WTC11 (cell line): Measurements from ENCODE around the gene CCR5. TPM values are rescaled to one million over a fixed set of nuclear protein-coding genes. Genes with fewer than 3 reads are reported as not detected.

ENCODE experiments used
- ATAC-seq: fragments of 200-7000 bp; cut with Tn5 transposase; 2 replicates; pipeline ENCODE4 v1.10.0; 2021; ENCODE audit warnings: mild to moderate bottlenecking, moderate library complexity
- CTCF ChIA-PET: fragments of 300-600 bp; sonication (Branson Sonifier 250); formaldehyde crosslinking; loops from one replicate; lab custom pipeline; 2021; ENCODE audit warnings: antibody characterized with exemption; lab: Charles Lee
- POLR2A ChIA-PET: fragments of 350-600 bp; sonication (Branson Sonifier 250); formaldehyde crosslinking; loops from one replicate; lab custom pipeline; 2021; ENCODE audit warnings: antibody characterized with exemption; lab: Charles Lee
- DNase-seq: peaks from one replicate; pipeline ENCODE4 v3.0.0; 2021; ENCODE audit warnings: low spot score
- H3K27ac Mint-ChIP-seq: 2 replicates; pipeline ENCODE4 v1.8.0; 2021; ENCODE audit warnings: mixed read lengths
- H3K27me3 Mint-ChIP-seq: 2 replicates; pipeline ENCODE4 v1.8.0; 2021; ENCODE audit warnings: low read depth, mild to moderate bottlenecking, moderate library complexity, mixed read lengths
- H3K36me3 Mint-ChIP-seq: 2 replicates; pipeline ENCODE4 v1.8.0; 2021; ENCODE audit warnings: mixed read lengths
- H3K4me1 Mint-ChIP-seq: 2 replicates; pipeline ENCODE4 v1.8.0; 2022; ENCODE audit warnings: mixed read lengths
- H3K4me3 Mint-ChIP-seq: 2 replicates; pipeline ENCODE4 v1.8.0; 2021; ENCODE audit warnings: mild to moderate bottlenecking, moderate library complexity, mixed read lengths
- H3K9me3 Mint-ChIP-seq: 2 replicates; pipeline ENCODE4 v1.8.0; 2021; ENCODE audit warnings: mixed read lengths
- ATF3 ChIP-seq: sonication (generic); formaldehyde crosslinking; conservative IDR thresholded peaks from 2 replicates; pipeline ENCODE4 v1.8.1; 2022; ENCODE audit warnings: mild to moderate bottlenecking, missing genetic modification reagents
- CREM ChIP-seq: sonication (generic); formaldehyde crosslinking; IDR thresholded peaks from 2 replicates; pipeline ENCODE4 v1.8.1; 2022; ENCODE audit warnings: mild to moderate bottlenecking, missing genetic modification reagents, moderate library complexity
- ETV6 ChIP-seq: sonication (generic); formaldehyde crosslinking; IDR thresholded peaks from 2 replicates; pipeline ENCODE4 v1.8.1; 2022; ENCODE audit warnings: mild to moderate bottlenecking, missing genetic modification reagents
- FOXJ3 ChIP-seq: sonication (generic); formaldehyde crosslinking; IDR thresholded peaks from 2 replicates; pipeline ENCODE4 v1.9.0; 2021; ENCODE audit warnings: missing genetic modification reagents, mild to moderate bottlenecking, borderline replicate concordance
- FOXK1 ChIP-seq: sonication (generic); formaldehyde crosslinking; IDR thresholded peaks from 2 replicates; pipeline ENCODE4 v1.8.0; 2022; ENCODE audit warnings: mild to moderate bottlenecking, moderate library complexity, missing genetic modification reagents
- FOXP1 ChIP-seq: sonication (generic); formaldehyde crosslinking; IDR thresholded peaks from 2 replicates; pipeline ENCODE4 v1.8.0; 2022; ENCODE audit warnings: missing genetic modification reagents, mild to moderate bottlenecking, moderate library complexity, borderline replicate concordance
- GABPB1 ChIP-seq: sonication (generic); formaldehyde crosslinking; IDR thresholded peaks from 2 replicates; pipeline ENCODE4 v1.8.1; 2023; ENCODE audit warnings: mild to moderate bottlenecking, missing genetic modification reagents
- GTF2I ChIP-seq: fragments of 250-450 bp; sonication (Bioruptor Pico); conservative IDR thresholded peaks from 2 replicates; pipeline ENCODE4 v1.4.0; 2021; ENCODE audit warnings: mild to moderate bottlenecking
- IRF2 ChIP-seq: sonication (generic); formaldehyde crosslinking; IDR thresholded peaks from 2 replicates; pipeline ENCODE4 v1.8.0; 2022; ENCODE audit warnings: low read depth, missing genetic modification reagents, borderline replicate concordance
- MAX ChIP-seq: sonication (generic); formaldehyde crosslinking; IDR thresholded peaks from 2 replicates; pipeline ENCODE4 v1.8.0; 2022; ENCODE audit warnings: mild to moderate bottlenecking, missing genetic modification reagents
- NFYB ChIP-seq: sonication (generic); formaldehyde crosslinking; conservative IDR thresholded peaks from 2 replicates; pipeline ENCODE4 v1.8.0; 2022; ENCODE audit warnings: low read depth, missing genetic modification reagents
- NR3C1 ChIP-seq: sonication (generic); formaldehyde crosslinking; conservative IDR thresholded peaks from 2 replicates; pipeline ENCODE4 v1.8.1; 2023; ENCODE audit warnings: low read depth, mild to moderate bottlenecking, missing genetic modification reagents
- STAT6 ChIP-seq: sonication (generic); formaldehyde crosslinking; conservative IDR thresholded peaks from 2 replicates; pipeline ENCODE4 v1.8.1; 2023; ENCODE audit warnings: mild to moderate bottlenecking, low read depth, missing genetic modification reagents, moderate library complexity
- TEAD4 ChIP-seq: sonication (generic); formaldehyde crosslinking; IDR thresholded peaks from 2 replicates; pipeline ENCODE4 v1.8.0; 2022; ENCODE audit warnings: mild to moderate bottlenecking, missing genetic modification reagents
- ZBTB21 ChIP-seq: sonication (generic); formaldehyde crosslinking; IDR thresholded peaks from 2 replicates; pipeline ENCODE4 v1.8.1; 2023; ENCODE audit warnings: mild to moderate bottlenecking, missing genetic modification reagents, borderline replicate concordance
- ZNF138 ChIP-seq: sonication (generic); formaldehyde crosslinking; conservative IDR thresholded peaks from 2 replicates; pipeline ENCODE4 v1.8.1; 2022; ENCODE audit warnings: mild to moderate bottlenecking, moderate library complexity, missing genetic modification reagents
- ZNF263 ChIP-seq: sonication (generic); formaldehyde crosslinking; IDR thresholded peaks from 2 replicates; pipeline ENCODE4 v1.8.1; 2022; ENCODE audit warnings: low read depth, mild to moderate bottlenecking, moderate library complexity, missing genetic modification reagents
- ZNF532 ChIP-seq: fragments of 250-450 bp; sonication (Bioruptor Pico); IDR thresholded peaks from 2 replicates; pipeline ENCODE4 v1.9.0; 2021; ENCODE audit warnings: mild to moderate bottlenecking, borderline replicate concordance
- total RNA-seq: library from RNA; stranded (reverse); gene quantifications from 3 replicates; pipeline ENCODE4 v1.2.3, GENCODE V29; 2021
- TF ChIP-seq, protein P1 (sequence below): sonication (generic); formaldehyde crosslinking; IDR thresholded peaks from 2 replicates; pipeline ENCODE4 v1.8.1; 2023; ENCODE audit warnings: mild to moderate bottlenecking, missing genetic modification reagents
- TF ChIP-seq, protein P2 (sequence below): fragments of 200-600 bp; IDR thresholded peaks from 2 replicates; pipeline ENCODE4 v1.8.0; 2022; ENCODE audit warnings: antibody characterized with exemption
- TF ChIP-seq, protein P3 (sequence below): fragments of 250-450 bp; sonication (Bioruptor Pico); IDR thresholded peaks from 2 replicates; pipeline ENCODE4 v1.8.0; 2021; ENCODE audit warnings: mild to moderate bottlenecking

CCR5 gene
- total RNA-seq, 1 experiment from 2014 or later, result not detected

DNA sequence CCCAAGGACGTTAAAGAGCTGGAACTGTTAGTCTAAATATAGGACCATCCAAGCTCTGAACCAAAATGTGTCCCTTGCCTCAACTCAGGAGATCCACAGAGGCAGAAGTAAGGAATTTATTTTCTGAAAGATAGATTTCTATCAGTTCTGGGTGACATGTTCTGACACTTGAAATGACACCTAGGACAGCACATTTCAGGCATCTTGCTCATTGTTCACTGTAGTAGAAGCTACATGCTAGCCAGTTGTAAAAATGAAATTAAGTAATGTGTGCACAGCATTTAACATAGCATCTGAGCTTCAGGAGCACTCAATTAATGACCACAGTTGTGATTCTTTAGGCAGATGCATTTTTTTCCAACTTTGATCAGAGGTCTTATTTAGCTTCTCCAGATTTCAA, 16.3 kb upstream of the CCR5 start:
- peaks cover 2% of the 10 kb centered on the region; the same call in 1 of the 2 replicates for H3K9me3 Mint-ChIP-seq
- TF ChIP-seq FOXK1 (CRISPR knock-in tag) (no peak), NR3C1 (CRISPR knock-in tag) (no peak), NFYB (CRISPR knock-in tag) (no peak), FOXP1 (no peak), ETV6 (CRISPR knock-in tag) (no peak), ZNF263 (CRISPR knock-in tag) (no peak), ATF3 (CRISPR knock-in tag) (no peak), MAX (CRISPR knock-in tag) (no peak)
- TF ChIP-seq, protein P1, sequence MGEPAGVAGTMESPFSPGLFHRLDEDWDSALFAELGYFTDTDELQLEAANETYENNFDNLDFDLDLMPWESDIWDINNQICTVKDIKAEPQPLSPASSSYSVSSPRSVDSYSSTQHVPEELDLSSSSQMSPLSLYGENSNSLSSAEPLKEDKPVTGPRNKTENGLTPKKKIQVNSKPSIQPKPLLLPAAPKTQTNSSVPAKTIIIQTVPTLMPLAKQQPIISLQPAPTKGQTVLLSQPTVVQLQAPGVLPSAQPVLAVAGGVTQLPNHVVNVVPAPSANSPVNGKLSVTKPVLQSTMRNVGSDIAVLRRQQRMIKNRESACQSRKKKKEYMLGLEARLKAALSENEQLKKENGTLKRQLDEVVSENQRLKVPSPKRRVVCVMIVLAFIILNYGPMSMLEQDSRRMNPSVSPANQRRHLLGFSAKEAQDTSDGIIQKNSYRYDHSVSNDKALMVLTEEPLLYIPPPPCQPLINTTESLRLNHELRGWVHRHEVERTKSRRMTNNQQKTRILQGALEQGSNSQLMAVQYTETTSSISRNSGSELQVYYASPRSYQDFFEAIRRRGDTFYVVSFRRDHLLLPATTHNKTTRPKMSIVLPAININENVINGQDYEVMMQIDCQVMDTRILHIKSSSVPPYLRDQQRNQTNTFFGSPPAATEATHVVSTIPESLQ (CRISPR knock-in tag), result no peak
- CTCF ChIA-PET, result interaction anchor here (1.0 to 1.4 kb wide), 3 partner anchors 18 to 96 kb away, joined by 3 to 5 read pairs (median 4); no protein-coding TSS in a partner anchor
- H3K36me3 Mint-ChIP-seq, result no peaks in the 10 kb centered on the region
- ATAC-seq (no peak), DNase-seq (no peak)
- H3K4me3 Mint-ChIP-seq, result no peak overlapping the region
- peaks cover 8% of the 10 kb centered on the region for H3K27me3 Mint-ChIP-seq
- peaks cover 11% of the 10 kb centered on the region; the same call in 1 of the 2 replicates for H3K4me1 Mint-ChIP-seq
- POLR2A ChIA-PET, result no interaction called here
- H3K27ac Mint-ChIP-seq, result no peak overlapping the region

- no peak overlapping the region for H3K27ac Mint-ChIP-seq
- no peaks in the 10 kb centered on the region for H3K36me3 Mint-ChIP-seq
- no peak for TF ChIP-seq IRF2
- no peak for TF ChIP-seq GTF2I (CRISPR knock-in tag)
- TF ChIP-seq STAT6, result no peak
- H3K9me3 Mint-ChIP-seq, result no peaks in the 10 kb centered on the region
- peaks cover 11% of the 10 kb centered on the region; the same call in 1 of the 2 replicates for H3K4me1 Mint-ChIP-seq
- H3K27me3 Mint-ChIP-seq, result peaks cover 8% of the 10 kb centered on the region
- ChIA-PET CTCF (interaction anchor here (1.0 to 1.1 kb wide), 2 partner anchors 17 to 95 kb away, joined by 3 to 4 read pairs; no protein-coding TSS in a partner anchor), POLR2A (no interaction called here)
- ATAC-seq, result no peak
- no peak overlapping the region for H3K4me3 Mint-ChIP-seq
- no peak for DNase-seq
These were observed 15.8 kb upstream of the CCR5 start for GRCh38 chr3:46354984-46355383.

- Mint-ChIP-seq H3K27me3 (peaks cover 8% of the 10 kb centered on the region), H3K27ac (no peak overlapping the region), H3K9me3 (no peaks in the 10 kb centered on the region), H3K36me3 (no peaks in the 10 kb centered on the region), H3K4me3 (no peak overlapping the region), H3K4me1 (peaks cover 4% of the 10 kb centered on the region; the same call in 1 of the 2 replicates)
- POLR2A ChIA-PET, result no interaction called here
- CTCF ChIA-PET, result no interaction called here
- no peak for DNase-seq
- no peak for ATAC-seq
- TF ChIP-seq ZNF532 (no peak), CREM (CRISPR knock-in tag) (no peak), TEAD4 (CRISPR knock-in tag) (no peak), FOXJ3 (CRISPR knock-in tag) (no peak), ZNF138 (CRISPR knock-in tag) (no peak), ZBTB21 (CRISPR knock-in tag) (no peak), GABPB1 (CRISPR knock-in tag) (no peak)
- TF ChIP-seq, protein P2, sequence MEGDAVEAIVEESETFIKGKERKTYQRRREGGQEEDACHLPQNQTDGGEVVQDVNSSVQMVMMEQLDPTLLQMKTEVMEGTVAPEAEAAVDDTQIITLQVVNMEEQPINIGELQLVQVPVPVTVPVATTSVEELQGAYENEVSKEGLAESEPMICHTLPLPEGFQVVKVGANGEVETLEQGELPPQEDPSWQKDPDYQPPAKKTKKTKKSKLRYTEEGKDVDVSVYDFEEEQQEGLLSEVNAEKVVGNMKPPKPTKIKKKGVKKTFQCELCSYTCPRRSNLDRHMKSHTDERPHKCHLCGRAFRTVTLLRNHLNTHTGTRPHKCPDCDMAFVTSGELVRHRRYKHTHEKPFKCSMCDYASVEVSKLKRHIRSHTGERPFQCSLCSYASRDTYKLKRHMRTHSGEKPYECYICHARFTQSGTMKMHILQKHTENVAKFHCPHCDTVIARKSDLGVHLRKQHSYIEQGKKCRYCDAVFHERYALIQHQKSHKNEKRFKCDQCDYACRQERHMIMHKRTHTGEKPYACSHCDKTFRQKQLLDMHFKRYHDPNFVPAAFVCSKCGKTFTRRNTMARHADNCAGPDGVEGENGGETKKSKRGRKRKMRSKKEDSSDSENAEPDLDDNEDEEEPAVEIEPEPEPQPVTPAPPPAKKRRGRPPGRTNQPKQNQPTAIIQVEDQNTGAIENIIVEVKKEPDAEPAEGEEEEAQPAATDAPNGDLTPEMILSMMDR, result no peak
- TF ChIP-seq, protein P3, sequence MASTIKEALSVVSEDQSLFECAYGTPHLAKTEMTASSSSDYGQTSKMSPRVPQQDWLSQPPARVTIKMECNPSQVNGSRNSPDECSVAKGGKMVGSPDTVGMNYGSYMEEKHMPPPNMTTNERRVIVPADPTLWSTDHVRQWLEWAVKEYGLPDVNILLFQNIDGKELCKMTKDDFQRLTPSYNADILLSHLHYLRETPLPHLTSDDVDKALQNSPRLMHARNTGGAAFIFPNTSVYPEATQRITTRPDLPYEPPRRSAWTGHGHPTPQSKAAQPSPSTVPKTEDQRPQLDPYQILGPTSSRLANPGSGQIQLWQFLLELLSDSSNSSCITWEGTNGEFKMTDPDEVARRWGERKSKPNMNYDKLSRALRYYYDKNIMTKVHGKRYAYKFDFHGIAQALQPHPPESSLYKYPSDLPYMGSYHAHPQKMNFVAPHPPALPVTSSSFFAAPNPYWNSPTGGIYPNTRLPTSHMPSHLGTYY (CRISPR knock-in tag), result no peak
These were observed 14.5 kb upstream of the CCR5 start for GRCh38 chr3:46356276-46356675.
